ENCODE data around the gene KHK.
"Not testable (repeated sequence)": the region's sequence is repeated elsewhere in the genome, so short reads cannot be mapped to it uniquely, and the experiment has no call there.

KHK gene

GRCh38 chr2:27097341-27097740, 10.8 kb downstream of the KHK start:
- no peak for DNase-seq

GRCh38 chr2:27099334-27099955, 12.9 kb downstream of the KHK start:
- DNase-seq = no peak

- no peak for DNase-seq
Observed at GRCh38 chr2:27100036-27100435, 13.5 kb downstream of the KHK start.

GRCh38 chr2:27102329-27102728, 15.8 kb downstream of the KHK start:
- DNase-seq = no peak

- no peak for DNase-seq
Observed at GRCh38 chr2:27105981-27106380, 19.4 kb downstream of the KHK start.

- no peak for DNase-seq
Observed at GRCh38 chr2:27108221-27108620, 21.6 kb downstream of the KHK start.

GRCh38 chr2:27109083-27109482, 22.5 kb downstream of the KHK start:
- no peak for DNase-seq

DNA sequence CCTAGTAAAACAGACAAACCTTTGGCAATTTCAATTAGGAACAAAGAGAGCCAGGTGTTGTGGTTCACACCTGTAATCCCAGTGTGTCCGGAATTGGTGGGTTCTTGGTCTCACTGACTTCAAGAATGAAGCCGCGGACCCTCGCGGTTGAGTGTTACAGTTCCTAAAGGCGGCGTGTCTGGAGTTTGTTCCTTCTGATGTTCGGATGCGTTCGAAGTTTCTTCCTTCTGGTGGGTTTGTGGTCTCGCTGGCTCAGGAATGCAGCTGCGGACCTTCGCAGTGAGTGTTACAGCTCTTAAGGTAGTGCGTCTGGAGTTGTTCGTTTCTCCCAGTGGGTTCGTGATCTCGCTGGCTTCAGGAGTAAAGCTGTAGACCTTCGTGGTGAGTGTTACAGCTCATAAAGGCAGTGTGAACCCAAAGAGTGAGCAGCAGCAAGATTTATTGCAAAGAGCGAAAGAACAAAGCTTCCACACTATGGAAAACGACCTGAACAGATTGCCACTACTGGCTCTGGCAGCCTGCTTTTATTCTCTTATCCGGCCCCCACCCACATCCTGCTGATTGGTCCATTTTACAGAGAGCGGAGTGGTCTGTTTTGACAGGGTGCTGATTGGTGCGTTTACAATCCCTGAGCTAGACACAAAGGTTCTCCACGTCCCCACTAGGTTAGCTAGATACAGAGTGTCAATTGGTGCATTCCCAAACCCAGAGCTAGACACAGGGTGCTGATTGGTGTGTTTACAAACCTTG, 24.2 kb downstream of the KHK start:
- DNase-seq = not testable (repeated sequence)

GRCh38 chr2:27111392-27112078, 25.0 kb downstream of the KHK start:
- not testable (repeated sequence) for DNase-seq

GRCh38 chr2:27115519-27115918, 28.9 kb downstream of the KHK start:
- no peak for DNase-seq

DNA sequence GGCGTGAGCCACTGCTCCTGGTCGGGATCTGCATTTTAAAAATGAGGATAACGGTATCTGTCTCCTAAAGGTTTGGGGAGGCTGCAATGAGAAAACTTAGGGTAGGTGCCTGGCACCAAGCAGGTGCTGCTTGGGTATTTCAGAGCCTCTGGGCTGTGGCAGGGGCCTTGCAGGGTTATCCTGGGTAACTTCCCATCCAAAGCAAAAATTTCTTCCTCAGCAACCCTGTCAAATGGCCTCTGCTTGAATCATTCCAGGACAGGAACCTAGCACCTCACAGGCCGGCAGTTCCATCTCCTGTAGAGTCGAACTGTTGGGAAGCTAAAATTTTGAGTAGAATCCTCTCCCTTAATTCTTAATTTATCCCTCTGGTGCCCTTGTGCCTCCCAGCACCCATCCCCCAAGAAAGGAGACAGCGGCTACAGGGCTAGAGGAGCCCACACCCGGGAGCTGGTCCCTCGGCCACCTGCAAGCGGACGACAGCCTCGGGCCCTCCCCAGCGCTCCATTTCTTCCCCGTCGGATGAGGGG, 31.5 kb downstream of the KHK start:
- no peak for DNase-seq

DNA sequence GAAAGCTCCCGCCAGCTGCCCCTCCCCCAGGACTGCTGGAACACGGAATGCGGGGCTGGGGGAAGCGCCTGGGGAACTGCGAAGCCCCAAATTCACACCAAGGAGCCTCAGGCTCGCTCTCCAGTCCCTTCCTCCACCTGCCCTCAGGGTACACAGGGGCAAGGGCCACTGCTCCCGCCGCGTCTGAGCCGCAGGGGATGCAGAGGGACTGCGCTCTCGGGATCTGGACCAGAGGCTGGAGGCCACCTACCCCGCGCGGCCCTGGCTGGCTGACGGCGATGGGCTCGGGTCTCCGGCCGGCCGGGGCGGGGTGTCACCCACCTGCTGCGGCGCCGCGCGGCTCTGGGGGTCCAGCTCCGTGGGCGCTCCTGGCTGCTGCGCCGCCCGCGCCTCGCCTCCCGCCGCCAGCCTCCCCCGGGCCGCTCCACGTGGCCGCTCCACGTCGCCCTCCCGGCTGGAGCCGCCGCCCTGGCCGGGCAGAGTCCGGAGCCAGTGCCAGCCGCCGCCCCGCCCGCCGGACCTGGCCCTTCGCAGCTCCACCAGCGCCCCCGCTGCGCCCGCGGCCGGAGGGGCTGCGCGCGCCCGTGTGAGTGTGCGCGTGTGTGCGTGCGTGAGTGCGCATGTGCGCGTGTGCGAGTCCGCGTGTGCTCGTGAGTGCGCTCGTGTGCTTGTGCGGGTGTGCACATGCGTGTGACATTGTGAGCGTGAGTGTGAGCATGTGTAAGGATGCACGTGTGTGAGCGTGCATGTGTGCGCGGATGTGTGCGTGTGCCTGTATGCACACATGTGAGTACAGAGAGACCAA, 32.2 kb downstream of the KHK start, which contains the start of gene CGREF1:
TSS of gene CGREF1 (minus strand) at position 604 of the 805 bp plus-strand sequence. CDS start 14,762 bp downstream, outside the sequence.
- DNase-seq = no peak

- not testable (repeated sequence) for DNase-seq
Observed at GRCh38 chr2:27119330-27119670, 32.7 kb downstream of the KHK start.

- DNase-seq = no peak
Observed at GRCh38 chr2:27121906-27122305, 35.3 kb downstream of the KHK start.

- DNase-seq = no peak
Observed at GRCh38 chr2:27122791-27123190, 36.2 kb downstream of the KHK start.

- DNase-seq = peak; percentile 48 to 52
Observed at GRCh38 chr2:27123302-27124150, 37.0 kb downstream of the KHK start, which contains the start of gene ABHD1. Gene ABHD1, plus strand, starts transcription at chr2:27123815. Its CDS starts 134 bp downstream, at chr2:27123949.

- no peak for DNase-seq
Observed at GRCh38 chr2:27125104-27125503, 38.5 kb downstream of the KHK start.

DNA sequence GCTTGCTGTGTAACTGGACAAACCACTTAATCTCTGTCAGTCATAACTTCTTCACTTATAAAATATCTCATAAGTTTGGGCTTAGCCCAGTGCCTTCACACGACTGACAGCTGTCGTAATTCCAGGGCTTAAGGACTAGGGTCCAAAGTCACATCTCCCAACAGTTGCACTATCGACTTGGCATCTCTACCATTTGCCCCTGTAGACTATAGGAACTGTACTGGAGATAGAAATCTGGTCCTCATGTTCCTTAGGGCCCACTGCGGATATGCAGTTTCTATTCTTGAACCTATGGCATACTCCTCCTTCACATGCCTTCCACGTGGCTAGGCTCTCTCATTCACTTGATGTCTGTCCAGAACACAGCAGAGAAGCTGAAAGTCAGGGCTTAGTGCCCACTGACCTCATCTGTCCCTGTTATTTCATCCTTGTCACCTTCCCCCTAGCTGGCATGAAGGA, 39.7 kb downstream of the KHK start:
- no peak for DNase-seq

GRCh38 chr2:27127883-27128667, 41.5 kb downstream of the KHK start:
- DNase-seq = no peak

GRCh38 chr2:27128668-27129571, 42.3 kb downstream of the KHK start:
- DNase-seq = no peak
